BE2C (cell line): Measurements from ENCODE around the gene DFFB. TPM values are rescaled to one million over a fixed set of nuclear protein-coding genes. Genes with fewer than 3 reads are reported as not detected.
"Not testable (repeated sequence)": the region's sequence is repeated elsewhere in the genome, so short reads cannot be mapped to it uniquely, and the experiment has no call there.

Experiments used
- DNase-seq: peaks from one replicate; pipeline ENCODE4 v3.0.0-alpha.2; 2020
- H3K27me3 ChIP-seq: fragments of 250-450 bp; sonication (Bioruptor Pico); 2 replicates; pipeline ENCODE4 v1.5.1; 2020; ENCODE audit warnings: mild to moderate bottlenecking
- H3K36me3 ChIP-seq: fragments of 250-450 bp; sonication (Bioruptor Pico); 2 replicates; pipeline ENCODE4 v1.5.1; 2020; ENCODE audit warnings: mild to moderate bottlenecking
- H3K4me1 ChIP-seq: fragments of 250-450 bp; sonication (Bioruptor Pico); 2 replicates; pipeline ENCODE4 v1.5.1; 2020
- H3K4me3 ChIP-seq: 2 replicates; pipeline ENCODE4 v1.5.1; 2011; ENCODE audit warnings: low read depth, low read length
- H3K9me3 ChIP-seq: fragments of 250-450 bp; sonication (Bioruptor Pico); 2 replicates; pipeline ENCODE4 v1.5.1; 2020
- CTCF ChIP-seq: IDR thresholded peaks from 2 replicates; pipeline ENCODE4 v1.5.1; 2012; ENCODE audit warnings: mild to moderate bottlenecking, low read depth, low read length
- polyA plus RNA-seq: library from polyadenylated mRNA; unstranded; fragments of >200 nt; gene quantifications from one replicate; pipeline ENCODE4 v1.2.1, GENCODE V29; 2012; ENCODE audit warnings: low read depth, missing spikeins; ENCODE audit not compliant: insufficient read length, insufficient read depth

The DFFB gene, protein sequence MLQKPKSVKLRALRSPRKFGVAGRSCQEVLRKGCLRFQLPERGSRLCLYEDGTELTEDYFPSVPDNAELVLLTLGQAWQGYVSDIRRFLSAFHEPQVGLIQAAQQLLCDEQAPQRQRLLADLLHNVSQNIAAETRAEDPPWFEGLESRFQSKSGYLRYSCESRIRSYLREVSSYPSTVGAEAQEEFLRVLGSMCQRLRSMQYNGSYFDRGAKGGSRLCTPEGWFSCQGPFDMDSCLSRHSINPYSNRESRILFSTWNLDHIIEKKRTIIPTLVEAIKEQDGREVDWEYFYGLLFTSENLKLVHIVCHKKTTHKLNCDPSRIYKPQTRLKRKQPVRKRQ
- polyA plus RNA-seq: 4.3 TPM

DNA sequence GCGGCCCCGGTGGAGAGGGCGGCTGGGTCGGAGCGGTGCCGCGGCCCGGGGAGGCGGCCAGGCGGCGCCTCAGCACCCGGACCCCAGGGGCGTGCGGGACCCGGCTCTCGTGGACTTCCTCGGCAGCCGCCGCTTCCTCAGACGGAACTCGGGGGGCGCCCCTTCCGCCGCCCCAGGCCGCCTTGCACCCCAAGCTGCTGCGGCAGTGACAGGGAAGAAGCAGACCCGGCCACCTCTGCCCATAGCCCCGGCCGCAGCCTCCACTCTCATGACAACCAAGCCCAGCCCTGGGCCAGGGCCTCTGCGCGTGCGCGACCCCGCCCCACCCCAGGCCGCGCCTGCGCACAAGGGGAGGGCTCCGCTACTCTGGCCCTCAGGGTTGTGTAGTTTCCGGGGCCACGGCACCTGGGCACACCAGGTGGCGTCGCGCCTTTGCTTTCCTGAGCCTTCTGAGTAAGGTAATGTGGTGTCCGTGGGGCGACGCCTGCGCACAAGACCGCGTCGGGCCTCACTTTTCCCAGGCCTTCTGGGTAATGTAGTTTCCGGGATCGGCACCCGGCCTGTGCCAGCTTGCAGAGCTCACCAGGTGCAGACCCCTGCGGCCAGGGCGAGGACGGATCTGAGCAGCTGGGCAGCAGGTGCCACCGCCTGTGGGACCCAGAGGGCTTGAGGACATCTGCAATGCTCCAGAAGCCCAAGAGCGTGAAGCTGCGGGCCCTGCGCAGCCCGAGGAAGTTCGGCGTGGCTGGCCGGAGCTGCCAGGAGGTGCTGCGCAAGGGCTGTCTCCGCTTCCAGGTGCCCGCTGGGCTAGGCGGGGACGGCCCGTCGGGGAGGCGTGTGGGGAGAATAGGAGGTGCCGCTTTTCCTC, at the start of gene DFFB, which contains the start of gene CEP104:
TSS of gene DFFB (plus strand) at position 554 of the 868 bp plus-strand sequence. CDS start at position 682, 128 bp downstream.
TSS of gene CEP104 (minus strand) at position 289 of the 868 bp plus-strand sequence. CDS start 4,804 bp downstream, outside the sequence.
- TF ChIP-seq CTCF: 0 out of 2 replicates have a peak, but pooled peaks have one; percentile 6
- Histone ChIP-seq H3K9me3 (no peaks in the 10 kb centered on the region), H3K36me3 (no peaks in the 10 kb centered on the region), H3K4me3 (peak within 1 kb of the TSS; percentile 71), H3K27me3 (no peaks in the 10 kb centered on the region), H3K4me1 (no peaks in the 10 kb centered on the region)
- peak; percentile 82 for DNase-seq

DNA sequence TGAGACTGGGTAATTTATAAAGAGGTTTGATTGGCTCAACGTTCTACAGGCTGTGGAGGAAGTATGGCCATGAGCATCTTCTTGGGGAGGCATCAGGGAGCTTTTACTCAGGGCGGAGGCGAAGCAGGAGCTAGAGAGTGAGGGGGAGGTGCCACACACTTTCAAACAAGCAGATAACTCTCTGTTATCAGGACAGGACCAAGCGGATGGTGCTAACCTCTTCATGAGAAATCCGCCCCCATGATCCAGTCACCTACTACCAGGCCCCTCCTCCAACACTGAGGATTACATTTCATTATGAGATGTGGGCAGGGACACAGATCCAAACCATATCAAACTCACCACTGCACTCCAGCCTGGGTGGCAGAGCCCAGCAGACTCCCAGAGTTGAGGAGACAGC, 49.5 kb upstream of the DFFB start:
- H3K27me3 ChIP-seq: no peaks in the 10 kb centered on the region
- no peaks in the 10 kb centered on the region for H3K9me3 ChIP-seq
- H3K4me1 ChIP-seq: no peaks in the 10 kb centered on the region
- no peak for TF ChIP-seq CTCF
- H3K36me3 ChIP-seq: no peaks in the 10 kb centered on the region
- no peak for DNase-seq
- no peak overlapping the region for H3K4me3 ChIP-seq

- Histone ChIP-seq H3K4me1 (no peaks in the 10 kb centered on the region), H3K36me3 (no peaks in the 10 kb centered on the region), H3K9me3 (no peaks in the 10 kb centered on the region), H3K27me3 (no peaks in the 10 kb centered on the region), H3K4me3 (no peak overlapping the region)
- DNase-seq: no peak
- TF ChIP-seq CTCF: no peak
Observed at GRCh38 chr1:3809680-3810079, 47.6 kb upstream of the DFFB start.

DNA sequence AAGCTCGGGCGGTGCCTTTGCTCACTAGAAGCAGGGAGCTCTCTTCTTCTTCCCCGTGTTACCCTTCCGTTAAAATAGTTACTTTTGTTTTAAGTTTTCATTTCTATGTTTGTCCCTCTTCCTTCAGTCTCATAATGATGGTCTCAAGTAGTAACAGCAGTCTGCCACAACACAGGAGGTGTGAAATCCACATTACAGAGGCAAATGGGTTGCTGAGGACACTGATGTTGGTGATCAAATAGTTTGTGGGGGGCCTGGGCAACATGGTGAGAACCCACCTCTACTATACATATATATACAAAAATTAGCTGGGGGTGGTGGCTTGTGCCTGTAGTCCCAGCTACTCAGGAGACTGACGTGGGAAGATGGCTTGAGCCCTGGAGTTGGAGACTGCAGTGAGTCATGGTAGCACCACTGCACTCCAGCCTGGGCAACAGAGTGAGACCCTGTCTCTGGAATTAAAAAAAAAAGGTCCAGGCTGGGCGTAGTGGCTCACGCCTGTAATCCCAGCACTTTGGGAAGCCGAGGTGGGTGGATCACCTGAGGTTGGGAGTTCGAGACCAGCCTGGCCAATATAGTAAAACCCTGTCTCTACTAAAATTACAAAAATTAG, 47.0 kb upstream of the DFFB start:
- not testable (repeated sequence) for H3K9me3 ChIP-seq, DNase-seq, H3K36me3 ChIP-seq, H3K27me3 ChIP-seq, H3K4me3 ChIP-seq, H3K4me1 ChIP-seq

- no peak for TF ChIP-seq CTCF
- Histone ChIP-seq H3K4me1 (no peaks in the 10 kb centered on the region), H3K9me3 (no peaks in the 10 kb centered on the region), H3K4me3 (no peak overlapping the region), H3K27me3 (no peaks in the 10 kb centered on the region), H3K36me3 (no peaks in the 10 kb centered on the region)
- DNase-seq: no peak
Observed at GRCh38 chr1:3811595-3811911, 45.7 kb upstream of the DFFB start.

- Histone ChIP-seq H3K27me3 (no peaks in the 10 kb centered on the region), H3K4me1 (no peaks in the 10 kb centered on the region), H3K9me3 (no peaks in the 10 kb centered on the region), H3K36me3 (no peaks in the 10 kb centered on the region), H3K4me3 (no peak overlapping the region)
- no peak for DNase-seq
- no peak for TF ChIP-seq CTCF
Observed at GRCh38 chr1:3814065-3814464, 43.2 kb upstream of the DFFB start.
